ENCODE results near the gene RAB5B. TPM values are rescaled to one million over a fixed set of nuclear protein-coding genes. Genes with fewer than 3 reads are reported as not detected.

RAB5B gene
- total and polyA plus RNA-seq, 2 donors (not counting 3 experiments of a cell fraction or from before 2014, with no cell fraction given), result 103 to 105 TPM

- intact Hi-C loops (cut with micrococcal nuclease), result loop anchor here (1.0 to 2.0 kb wide), 5 partner anchors 13 to 289 kb away; partner anchors contain the start of gene RPS26
- Histone ChIP-seq H3K36me3 (ENCODE audit: control insufficient read depth in 2 of 2, extremely low read depth in 1 of 2, insufficient read depth in 2 of 2, low read length in 2 of 2) (peaks cover 2 to 6% of the 10 kb centered on the region in 2 experiments), H4K20me1 (replicated peaks; ENCODE audit: control insufficient read depth, extremely low read depth, insufficient read depth, low read length) (no peaks in the 10 kb centered on the region), H3K27me3 (ENCODE audit: control insufficient read depth in 2 of 2, insufficient read depth in 2 of 2, low read length in 2 of 2) (no peaks in the 10 kb centered on the region), H2AFZ (ENCODE audit: low read depth, low read length) (peak overlapping the region; percentile 61), H3K79me2 (ENCODE audit: control insufficient read depth, insufficient read depth, low read length) (no peaks in the 10 kb centered on the region), H3K27ac (ENCODE audit: insufficient read depth, low read depth, low read length) (peak overlapping the region; percentile 14), H3K4me1 (ENCODE audit: control insufficient read depth, extremely low read depth, insufficient read depth, low read length) (peaks cover 17% of the 10 kb centered on the region), H3K4me3 (replicated peaks in 1 of 3; ENCODE audit: insufficient read depth in 1 of 3, low read depth in 1 of 3, low read length in 3 of 3) (no peak overlapping the region), H3K9me3 (replicated peaks; ENCODE audit: control insufficient read depth, insufficient read depth, low read length) (no peaks in the 10 kb centered on the region), H3K9me1 (replicated peaks; ENCODE audit: control insufficient read depth, extremely low read depth, insufficient read depth, low read length) (no peaks in the 10 kb centered on the region), H3K4me2 (ENCODE audit: insufficient read depth, low read length) (peak overlapping the region; percentile 86), H3K9ac (replicated peaks; ENCODE audit: extremely low read depth, insufficient read depth, low read length) (no peak overlapping the region)
- ChIA-PET CTCF (interaction anchor here (0.6 to 5.4 kb wide), 28 partner anchors 9 to 299 kb away, joined by 3 to 295 read pairs (median 6); partner anchors contain the start of genes CD63, PA2G4, RAB5B and SUOX), POLR2A (interaction anchor here (0.9 to 1.4 kb wide), 2 partner anchors 12 to 32 kb away, joined by 4 to 9 read pairs; partner anchors contain the start of gene SUOX)
- no TSS peak for BruUV-seq (replicated peaks)
- dilution Hi-C loops (cut with MboI; ENCODE audit: extremely low pct_ligation_motif_present, low sequenced_read_pairs), result no loop called here
- DNase-seq (ENCODE audit: low read depth, low spot score) (peak; percentile 16), FAIRE-seq (peak; percentile 42)
- TF ChIP-seq MAX (IDR thresholded peaks at IDR 0.05; ENCODE audit: insufficient read depth, insufficient read length) (no peak), POLR2AphosphoS5 (IDR thresholded peaks at IDR 0.05; ENCODE audit: insufficient read depth, low read depth, low read length) (no peak), EZH2 (IDR thresholded peaks at IDR 0.05; ENCODE audit: borderline replicate concordance, low read depth, low read length, severe bottlenecking) (no peak), FOS (IDR thresholded peaks at IDR 0.05; ENCODE audit: borderline replicate concordance, insufficient read depth, low read length) (no peak), CTCF (IDR thresholded peaks at IDR 0.05; ENCODE audit: extremely low read depth in 1 of 2, insufficient read depth in 1 of 2, low read depth in 1 of 2, low read length in 2 of 2) (no peak), POLR2A (IDR thresholded peaks at IDR 0.05; ENCODE audit: low read depth, low read length) (no peak), GATA2 (IDR thresholded peaks at IDR 0.05; ENCODE audit: insufficient read depth, insufficient read length, low read depth, low read length) (no peak), MYC (IDR thresholded peaks at IDR 0.05; ENCODE audit: low read depth, low read length) (no peak), JUN (IDR thresholded peaks at IDR 0.05; ENCODE audit: borderline replicate concordance, insufficient read depth, insufficient read length, low read depth) (no peak)
Observed at GRCh38 chr12:56028511-56029165, 54.8 kb downstream of the RAB5B start.

All from endothelial cell of umbilical vein (primary cell).